AG09309 (cell line): ENCODE data around the gene EDNRA.
A peak's percentile ranks its signal among the peaks of the same experiment; 100 is the strongest.

Source experiments
- DNase-seq: peaks from one replicate; pipeline ENCODE4 v3.0.0-alpha.2; 2010; ENCODE audit warnings: low read depth
- H3K4me3 ChIP-seq: 2 replicates; pipeline ENCODE4 v1.5.1; 2011; ENCODE audit warnings: mild to moderate bottlenecking, low read depth, low read length, moderate library complexity; ENCODE audit not compliant: control insufficient read depth
- CTCF ChIP-seq: IDR thresholded peaks from 2 replicates; pipeline ENCODE4 v1.5.1; 2011; ENCODE audit warnings: mild to moderate bottlenecking, low read depth, low read length, inconsistent platforms; ENCODE audit not compliant: insufficient read depth, control insufficient read depth; ENCODE audit errors: missing control alignments

EDNRA gene

GRCh38 chr4:147594107-147594506 lies 113.2 kb downstream of the EDNRA start:
- peak; percentile 12 for TF ChIP-seq CTCF
- DNase-seq: no peak
- no peak overlapping the region for H3K4me3 ChIP-seq
